HG03025 (cell line): ENCODE results near the gene DAD1.

Experiments used
- ATAC-seq: cut with Tn5 transposase; IDR thresholded peaks from one replicate; pipeline ENCODE4 v1.9.1; 2021; ENCODE audit warnings: mild to moderate bottlenecking, moderate library complexity; ENCODE audit not compliant: unreplicated experiment, low FRiP score

The DAD1 gene

DNA sequence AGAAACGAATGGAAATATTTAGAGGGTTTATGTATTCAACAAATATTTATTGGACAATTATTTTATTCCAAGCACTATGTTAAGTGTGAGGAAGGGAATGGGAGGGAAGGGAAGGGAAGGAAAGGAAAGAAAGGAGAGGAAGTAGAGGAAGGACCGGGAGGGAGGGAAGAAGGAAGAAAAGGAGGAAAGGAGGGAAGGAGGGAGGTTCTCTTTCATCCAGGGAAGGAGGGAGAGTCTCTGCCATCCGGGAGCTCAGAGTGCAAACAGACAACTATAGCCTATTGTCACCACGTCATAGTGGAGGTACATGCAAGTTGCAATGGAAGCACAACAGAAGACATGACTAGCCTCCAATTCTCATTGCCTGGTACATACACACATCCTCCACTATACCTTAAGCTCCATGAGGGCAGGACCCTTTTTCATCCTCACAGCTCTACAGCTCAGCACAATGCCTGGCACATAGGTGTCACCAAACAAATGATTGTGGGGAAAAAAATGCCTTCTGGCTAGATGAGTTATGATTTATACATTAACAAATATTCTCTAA lies 48.1 kb downstream of the DAD1 start:
- ATAC-seq = no peak

DNA sequence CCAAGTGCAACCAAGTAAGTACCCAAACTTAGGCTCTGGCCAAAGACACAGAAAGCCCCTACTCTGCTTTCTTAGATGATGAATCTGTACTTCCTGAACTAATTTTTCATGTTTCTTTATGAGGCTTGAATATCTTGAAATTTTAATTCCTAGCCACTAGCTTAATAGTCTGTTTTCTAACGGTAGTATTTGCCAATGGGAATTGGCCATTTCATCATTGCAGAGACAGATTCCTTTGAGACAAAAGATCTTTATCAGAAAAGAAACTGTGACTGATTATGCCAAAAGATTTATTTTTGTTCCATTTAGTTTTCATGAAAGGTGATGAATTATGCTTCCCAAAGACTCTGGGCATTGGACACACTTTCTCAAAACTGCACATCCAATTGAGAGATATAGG lies 48.7 kb downstream of the DAD1 start:
- no peak for ATAC-seq

DNA sequence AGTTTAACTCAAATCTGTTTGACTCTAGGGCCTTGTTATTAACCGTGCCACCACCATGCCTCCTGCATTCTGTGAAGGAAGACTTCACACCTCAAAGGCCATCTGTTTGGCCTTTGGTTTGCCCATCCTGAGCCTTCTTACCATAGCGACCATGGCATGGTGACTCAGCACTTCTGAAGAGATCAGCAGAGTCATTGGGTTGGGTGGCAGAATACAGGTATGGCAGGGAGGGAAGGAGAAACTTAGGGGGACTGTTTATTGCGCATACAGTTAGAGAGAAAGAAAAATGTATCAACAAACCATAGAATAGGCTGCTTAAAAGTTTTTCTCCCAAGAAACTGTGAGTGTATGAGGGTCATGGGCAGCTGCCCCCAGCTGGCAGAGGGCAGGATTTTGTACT lies 49.2 kb downstream of the DAD1 start:
- ATAC-seq = no peak

DNA sequence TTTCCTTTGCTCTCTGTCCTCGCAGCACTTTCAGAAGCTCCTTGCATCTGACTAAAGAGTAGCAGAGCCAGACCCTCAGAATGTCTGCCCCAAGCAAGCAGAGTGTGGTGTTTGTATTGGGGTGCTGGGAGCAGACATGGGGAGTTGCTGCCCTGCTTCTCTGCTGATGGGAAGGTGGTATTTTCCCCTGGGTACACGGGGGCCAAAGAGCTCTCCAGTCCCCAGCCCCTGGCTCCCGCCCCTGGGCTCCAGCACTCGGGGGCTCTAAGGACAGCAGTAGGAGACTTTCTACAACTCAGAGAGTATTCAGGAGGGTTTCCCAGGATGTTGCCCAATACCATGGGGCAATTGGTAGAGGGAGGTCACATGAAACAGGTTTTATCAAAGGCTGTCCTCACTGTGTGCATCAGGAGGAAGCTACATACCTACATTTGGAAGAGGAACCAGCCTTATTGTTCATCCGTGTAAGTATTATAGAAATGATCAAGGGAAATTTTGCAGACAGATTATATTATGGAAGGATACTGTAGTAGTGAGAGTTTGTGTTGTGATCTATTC lies 50.3 kb downstream of the DAD1 start:
- ATAC-seq = no peak

DNA sequence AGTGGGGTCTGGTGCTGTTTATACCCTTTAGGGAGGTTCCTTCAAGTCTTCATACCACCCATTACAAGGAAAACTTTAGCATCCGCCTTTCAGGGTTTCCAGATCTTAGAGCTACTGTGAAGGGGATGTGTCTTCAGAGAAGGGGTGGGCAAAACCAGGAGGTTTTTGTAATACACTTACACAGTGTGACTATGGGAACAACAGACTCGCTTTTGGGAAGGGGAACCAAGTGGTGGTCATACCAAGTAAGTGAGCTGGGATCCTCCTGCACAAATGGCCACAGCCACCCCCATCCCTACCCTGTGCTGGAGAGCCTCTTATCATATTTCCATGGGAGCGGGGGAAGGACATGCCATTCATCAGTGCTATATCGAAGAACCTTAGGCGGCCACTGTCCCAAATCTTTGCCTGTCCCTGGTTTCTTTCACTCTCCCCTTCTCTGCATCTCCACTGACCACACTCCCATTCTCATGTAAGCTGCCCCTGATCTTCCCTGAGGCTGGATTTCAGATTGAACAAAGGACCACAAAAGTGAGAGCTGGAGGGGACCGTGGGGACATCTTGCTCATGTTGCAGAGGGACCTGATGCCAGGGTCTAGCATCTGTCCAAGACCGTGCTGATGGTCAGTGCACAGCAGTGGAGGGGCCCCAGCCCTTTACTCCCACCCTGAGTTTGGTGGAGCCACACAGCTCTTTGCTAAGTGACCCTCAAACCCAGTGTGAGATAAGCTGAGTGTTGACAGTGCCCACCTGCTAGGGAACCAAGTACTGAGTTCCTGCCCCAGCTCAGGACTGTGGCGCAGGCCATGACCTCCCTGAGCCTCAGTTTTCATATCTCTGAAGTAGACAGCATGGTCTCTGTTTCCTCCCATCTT lies 51.4 kb downstream of the DAD1 start:
- ATAC-seq = no peak

DNA sequence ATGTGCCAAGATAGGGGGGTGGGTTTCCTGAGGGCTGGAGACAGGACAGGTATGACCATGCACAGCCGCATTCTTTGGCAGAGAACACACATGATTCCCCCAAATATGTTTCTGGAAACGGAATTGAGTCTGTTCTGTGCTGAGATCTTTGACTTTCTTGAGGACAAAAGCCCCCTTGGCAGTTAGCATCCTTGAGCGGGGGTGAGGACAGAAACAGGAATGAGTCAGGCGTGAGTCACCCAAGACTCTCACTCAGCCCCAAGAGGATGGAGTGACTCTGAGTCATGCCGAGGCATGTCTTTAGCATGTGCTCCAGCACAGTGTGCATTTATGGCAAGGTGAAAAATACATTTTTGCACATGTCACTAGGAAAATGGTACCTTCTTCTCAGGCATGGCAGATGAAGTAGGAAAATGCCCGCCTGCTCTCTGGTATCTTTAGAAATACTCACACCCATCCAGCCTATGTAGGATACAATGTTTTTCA lies 52.1 kb downstream of the DAD1 start:
- ATAC-seq = no peak

DNA sequence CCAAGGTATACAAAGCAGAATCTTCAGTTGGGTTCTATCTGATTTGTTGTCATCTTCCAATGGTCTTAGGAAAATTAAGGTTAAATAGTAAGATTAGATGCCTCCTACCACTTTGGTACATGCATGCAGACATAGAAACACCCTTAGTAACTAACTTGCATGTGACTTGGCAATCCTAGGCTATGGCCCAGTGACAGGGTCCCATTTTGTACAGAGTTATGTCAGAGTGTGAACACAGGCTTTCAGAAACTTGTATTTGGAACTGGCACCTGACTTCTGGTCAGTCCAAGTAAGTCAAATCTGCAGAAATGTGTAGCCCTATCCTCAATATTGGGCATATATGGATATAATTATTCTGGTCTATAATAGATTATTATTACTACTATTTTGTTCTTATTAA lies 53.1 kb downstream of the DAD1 start:
- no peak for ATAC-seq

DNA sequence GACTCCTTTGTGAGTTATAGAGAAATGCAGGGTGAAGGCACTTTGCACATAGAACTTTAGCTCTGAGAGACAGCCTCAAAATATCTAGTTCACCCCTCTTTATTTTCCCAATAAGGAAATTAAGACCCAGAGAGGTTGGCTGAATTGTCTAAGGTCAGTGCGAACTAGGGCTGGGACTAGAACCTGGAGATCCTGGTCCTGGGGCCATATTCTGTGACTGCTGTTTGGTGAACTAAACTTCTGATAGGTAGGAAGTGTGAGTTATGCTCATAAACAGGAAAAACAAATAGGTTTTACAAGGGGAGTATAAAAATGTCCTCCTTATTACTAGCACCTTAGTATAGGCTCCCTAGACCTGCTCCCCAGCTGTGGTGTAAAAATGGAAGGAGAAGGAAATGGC lies 53.9 kb downstream of the DAD1 start:
- ATAC-seq = no peak

DNA sequence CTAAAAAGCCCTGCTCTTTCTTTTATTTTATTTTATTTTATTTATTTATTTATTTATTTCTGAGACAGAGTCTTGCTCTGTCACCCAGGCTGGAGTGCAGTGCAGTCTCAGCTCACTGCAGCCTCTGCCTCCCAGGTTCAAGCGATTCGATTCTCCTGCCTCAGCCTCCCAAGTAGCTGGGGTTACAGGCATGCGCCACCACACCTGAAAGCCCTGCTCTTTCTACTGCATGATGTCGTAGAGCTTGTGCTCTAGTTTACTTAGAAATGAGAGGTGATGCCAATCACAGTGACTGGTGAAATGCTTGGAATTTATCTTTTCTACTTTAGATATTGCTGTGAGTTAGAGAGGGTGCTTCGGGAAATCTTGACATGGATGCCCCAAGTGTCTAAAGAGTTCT lies 54.5 kb downstream of the DAD1 start:
- no peak for ATAC-seq

DNA sequence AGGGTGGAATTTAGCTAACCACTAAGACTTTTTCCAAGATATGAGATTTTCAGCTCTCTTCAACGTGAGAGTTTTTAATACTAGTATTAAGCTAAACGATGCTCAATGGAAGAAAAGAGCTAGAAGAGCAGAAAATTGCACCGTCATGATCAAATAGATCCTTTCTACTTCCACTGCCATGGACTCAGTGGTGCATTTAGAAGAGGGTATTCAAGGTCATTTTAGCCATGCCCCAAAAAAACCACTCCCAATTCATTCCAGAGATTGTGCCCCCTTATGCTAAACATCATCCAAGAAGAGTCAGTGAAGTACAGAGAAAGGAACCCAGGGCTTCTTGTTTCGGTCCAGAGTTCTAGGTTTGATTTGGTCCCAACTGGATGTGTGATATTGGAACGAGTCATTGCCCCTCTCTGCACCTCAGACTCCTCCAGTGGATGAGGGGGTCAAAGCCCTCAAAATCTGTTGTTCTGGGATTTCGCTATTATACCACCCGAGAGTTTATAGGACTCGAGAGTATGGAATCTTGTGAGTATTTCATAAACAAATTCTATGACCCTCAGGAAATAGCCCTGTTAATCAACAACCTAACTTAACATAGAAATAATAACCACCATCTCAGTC lies 55.2 kb downstream of the DAD1 start:
- ATAC-seq = no peak

DNA sequence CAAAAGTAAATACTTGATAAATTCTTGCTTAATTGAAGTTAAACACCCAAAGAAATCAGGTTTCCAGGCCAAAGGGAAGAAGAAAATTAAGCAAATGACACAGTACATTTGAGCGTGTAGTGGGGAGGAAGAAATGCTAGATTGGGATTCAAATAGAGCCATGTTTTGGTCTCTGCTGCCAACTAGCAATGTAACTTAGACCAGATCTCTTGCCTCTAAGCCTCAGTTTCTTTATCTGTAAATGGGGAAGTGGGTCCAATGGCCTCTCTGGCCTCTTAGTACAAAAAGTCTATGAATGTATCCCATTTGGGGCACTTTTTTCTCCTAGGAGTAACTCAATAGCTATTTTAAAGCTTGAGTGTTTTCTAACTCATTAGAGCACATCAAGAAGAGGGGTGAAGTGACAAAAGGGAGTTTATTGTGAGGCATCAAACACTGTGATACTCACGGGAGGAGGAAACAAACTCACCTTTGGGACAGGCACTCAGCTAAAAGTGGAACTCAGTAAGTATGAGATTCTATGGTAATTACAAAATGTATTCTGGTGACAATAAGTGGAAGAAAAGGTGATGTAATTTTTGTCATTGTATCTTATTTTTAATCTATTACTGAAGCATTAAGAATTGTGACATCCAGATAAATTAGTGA lies 55.8 kb downstream of the DAD1 start:
- no peak for ATAC-seq

DNA sequence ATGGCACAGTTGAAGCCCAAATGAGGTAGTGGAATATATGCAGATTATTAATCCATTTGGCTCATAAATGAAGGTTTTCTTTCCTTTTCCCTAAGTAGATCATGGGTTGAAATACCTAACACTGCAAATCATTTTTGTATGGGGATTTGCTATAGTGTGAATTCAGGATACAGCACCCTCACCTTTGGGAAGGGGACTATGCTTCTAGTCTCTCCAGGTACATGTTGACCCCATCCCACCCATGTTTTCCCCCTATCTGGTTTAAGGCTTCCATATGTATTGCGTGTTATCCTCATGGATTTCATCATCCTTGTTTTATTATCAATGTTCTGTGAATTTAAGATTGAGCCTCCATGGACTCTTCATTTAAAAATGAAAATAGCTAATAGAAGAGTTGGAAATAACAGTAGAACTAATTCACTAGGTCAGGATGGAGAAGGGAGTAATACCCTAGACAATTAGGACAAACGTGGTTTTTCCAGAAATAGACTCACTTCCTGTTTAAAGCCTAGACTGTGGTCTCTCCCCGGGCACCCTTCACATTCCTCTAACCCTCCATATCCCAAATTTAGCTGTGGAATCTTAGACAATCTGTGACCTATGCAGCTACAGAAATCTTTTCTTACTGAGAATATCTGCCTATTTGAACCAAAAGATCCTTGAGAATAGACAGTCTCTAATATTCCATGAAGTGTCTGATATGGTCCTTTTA lies 56.5 kb downstream of the DAD1 start:
- ATAC-seq = no peak

DNA sequence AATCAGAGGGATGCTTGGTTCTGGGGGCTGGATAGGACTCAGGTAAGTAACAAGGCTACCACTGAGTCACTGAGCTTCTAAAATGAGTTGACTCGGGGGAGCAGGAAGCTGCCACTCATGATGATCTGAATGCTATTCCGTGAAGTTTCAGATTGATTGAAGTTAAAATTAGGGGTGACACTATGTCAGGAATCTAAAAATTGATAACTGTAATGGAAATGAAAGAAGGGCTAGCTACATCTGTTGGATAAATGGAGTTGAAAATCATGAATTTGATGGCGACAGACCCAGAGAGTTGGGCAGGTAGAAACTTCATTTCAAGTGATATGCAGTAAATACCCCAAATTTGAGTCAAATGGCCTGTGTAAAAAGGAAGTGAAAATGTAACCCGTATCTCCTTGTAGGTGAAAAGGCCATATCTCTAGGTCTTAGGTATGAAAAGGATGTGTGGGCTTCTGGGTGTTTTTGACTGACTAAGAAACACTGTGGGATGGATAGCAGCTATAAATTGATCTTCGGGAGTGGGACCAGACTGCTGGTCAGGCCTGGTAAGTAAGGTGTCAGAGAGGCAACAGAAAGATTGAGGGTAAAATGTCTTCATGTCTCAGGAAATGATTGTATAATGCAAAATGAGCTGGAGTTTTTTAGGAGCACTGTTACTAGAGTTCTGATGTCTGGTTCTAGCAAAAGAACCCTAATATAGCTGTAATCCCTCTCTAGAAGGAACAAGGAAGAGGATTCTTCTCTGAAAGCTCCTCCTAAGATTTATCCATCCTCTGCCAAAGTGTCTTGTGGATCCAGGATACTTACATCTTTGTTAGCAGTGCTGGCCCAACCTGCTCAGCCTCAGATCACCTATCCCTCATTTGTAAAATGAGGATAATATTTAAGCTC lies 57.3 kb downstream of the DAD1 start:
- peak; percentile 70 for ATAC-seq

DNA sequence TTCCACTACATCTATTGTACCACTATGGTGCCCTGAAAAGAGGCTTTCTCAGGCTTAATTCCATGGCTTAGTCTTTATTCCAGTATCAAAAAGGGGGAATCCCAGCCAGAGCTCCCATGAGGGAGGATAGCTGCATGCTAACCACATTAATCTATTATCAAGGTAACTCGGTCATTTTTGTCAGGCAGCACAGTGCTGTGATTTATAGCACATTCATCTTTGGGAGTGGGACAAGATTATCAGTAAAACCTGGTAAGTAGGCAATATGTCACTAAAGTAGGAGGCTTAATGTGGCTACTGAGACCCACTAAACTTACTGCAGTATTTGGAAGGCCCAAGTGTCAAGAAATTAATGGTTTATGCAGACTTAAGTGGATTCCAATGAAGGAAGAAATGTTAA lies 58.9 kb downstream of the DAD1 start:
- no peak for ATAC-seq

DNA sequence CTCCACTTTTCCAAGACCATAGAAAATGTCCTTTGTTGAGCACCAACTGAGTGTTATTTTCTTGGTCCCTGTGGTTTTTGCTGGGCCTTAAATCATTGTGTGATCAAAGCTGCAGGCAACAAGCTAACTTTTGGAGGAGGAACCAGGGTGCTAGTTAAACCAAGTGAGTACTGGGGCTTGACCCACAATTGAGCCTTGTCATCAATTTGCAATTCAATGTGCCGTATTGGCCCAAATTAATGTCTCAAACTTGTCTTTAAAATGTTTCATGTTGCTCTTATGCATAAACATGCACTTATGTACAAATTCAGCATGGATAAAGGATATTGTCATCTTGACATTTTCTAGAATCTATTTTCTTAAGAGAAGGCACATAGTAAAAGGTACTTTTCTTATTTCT lies 62.3 kb downstream of the DAD1 start:
- ATAC-seq = no peak

DNA sequence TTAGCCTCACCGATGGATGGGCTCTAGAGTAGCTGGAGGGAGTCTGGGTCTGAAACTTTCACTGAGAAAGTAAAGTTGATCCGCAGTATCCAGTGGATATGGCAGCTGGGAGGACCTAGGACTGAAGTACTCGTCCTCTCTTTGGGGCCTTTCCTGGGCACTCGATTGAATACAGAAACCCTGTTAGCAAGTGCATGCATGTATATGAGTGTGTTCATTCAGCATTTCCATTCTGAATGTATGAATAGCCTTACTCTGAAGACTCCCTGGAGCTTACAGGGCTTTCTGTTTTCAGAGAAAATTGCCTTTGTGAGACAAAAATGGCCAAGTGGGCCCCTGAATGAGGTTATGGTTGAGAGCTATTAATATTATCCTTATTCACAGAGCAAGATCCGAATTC lies 62.8 kb downstream of the DAD1 start:
- ATAC-seq = no peak

DNA sequence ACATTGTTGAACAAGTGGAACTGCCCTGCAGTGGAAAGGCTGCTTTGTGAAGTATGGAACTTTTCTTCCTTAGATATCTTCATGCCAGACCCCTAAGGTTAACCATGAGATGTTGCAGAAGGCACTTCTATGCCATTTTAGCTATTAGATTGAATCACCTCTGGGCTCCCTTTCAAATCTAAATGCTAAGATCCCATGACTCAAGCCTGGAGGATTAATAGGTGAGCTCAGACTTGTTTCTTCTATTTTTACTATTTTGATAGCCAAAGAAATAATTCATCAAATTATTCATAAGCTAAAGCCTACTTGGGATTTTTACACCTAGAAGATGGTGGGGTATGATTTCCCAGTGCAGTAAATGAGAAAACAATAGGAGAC lies 64.3 kb downstream of the DAD1 start:
- no peak for ATAC-seq

DNA sequence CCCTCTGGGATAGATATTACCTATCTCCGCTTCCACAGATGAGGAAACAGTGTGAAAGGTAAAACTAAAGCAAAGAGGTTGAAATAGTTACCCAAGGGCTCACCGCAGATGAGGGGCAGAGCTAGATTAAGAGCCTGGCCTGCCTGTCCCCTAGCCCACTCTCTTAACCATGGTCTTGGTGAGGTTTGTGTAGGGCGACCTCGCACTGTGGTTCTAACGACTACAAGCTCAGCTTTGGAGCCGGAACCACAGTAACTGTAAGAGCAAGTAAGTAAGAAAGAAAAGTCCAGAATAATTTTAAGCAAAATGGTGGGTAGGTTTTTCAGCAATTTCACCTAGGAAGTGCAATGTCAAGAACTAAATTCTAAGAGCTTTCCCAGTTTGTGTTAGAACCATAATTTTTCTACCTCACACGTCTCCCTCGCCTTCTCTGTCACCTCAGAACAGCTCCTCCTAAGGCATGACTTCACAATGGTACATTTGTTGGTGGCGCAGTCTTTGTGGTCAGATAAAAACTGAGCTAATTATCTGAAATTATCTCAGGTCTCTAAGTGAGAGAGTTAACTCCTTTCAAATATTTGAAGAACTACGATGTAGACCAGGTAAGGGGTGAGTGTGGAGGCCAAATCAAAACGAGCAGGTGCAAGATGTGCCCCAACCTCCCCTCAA lies 64.8 kb downstream of the DAD1 start:
- ATAC-seq = no peak

DNA sequence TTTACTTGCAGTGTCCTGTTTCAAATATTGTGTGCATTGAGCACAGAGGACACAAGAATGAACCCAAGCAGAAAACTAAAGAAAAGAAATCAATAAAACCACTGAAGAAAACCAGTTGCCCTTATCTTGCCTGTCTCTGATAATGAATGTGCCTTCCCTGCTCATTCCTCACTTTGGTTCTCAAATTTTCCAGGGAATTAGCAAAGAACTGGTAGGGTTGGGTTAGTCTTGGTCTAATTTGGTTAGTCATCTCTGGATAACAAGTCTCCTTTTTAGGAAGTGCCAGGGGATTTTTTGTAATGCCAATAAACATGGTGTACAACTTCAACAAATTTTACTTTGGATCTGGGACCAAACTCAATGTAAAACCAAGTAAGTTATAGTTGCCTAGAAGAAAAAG lies 65.7 kb downstream of the DAD1 start:
- no peak for ATAC-seq
